ENCODE data around the gene OPCML. TPM values are rescaled to one million over a fixed set of nuclear protein-coding genes. Genes with fewer than 3 reads are reported as not detected.
"Not testable (repeated sequence)": the region's sequence is repeated elsewhere in the genome, so short reads cannot be mapped to it uniquely, and the experiment has no call there.

Gene OPCML
- total RNA-seq, 1 donor from 2014 or later = 0.58 TPM

DNA sequence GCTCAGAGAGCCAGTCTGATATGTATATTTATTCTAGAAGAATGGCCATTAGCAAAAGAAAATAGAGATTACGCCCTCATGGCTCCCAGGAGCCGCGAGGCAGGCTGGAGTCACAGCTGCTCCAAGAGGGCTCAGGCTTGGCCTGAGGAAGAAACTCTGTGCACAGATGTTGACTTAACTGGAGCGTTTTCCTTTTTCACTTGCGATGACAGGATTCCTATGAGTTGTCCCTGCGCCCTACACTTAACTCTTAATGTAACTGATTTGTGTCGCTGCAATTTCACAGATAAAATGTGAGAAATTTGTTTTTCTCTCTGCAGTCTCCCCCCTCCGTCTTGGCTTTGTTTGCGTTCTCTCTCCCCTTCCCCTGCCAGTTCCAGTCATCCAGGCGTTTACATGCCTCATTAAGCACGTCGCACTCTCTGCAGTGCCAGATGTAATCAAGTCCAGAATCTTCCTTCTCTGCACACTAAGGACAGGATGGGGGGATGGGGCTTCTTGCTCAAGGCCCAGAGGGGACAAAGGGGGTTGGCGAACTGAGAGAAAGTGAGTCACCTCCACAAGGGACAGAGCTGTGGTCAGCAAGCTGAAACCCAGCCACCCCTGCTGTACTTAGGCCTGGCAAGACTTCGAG is 1101.8 kb downstream of the OPCML start:
- no peak for DNase-seq (ENCODE audit: extremely low read depth, low read depth, low spot score)

DNA sequence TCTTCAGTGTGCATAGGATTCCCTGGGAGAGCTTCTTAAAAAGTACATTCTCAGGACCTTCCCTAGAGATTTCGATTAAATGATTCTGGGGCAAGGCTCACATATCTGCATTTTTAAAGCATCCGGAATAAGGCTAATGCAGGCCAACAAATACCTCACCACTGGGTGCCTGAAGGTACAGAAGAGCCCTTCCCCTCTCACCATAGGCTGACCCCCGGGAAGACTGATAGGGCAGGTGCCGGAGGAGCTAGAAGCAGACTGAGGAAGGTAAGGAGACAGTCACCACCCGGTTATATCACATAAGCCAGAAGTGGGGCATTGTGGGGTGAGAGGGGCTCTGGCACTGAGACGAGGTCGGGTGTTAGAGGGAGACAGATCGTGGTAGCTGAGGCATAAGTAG is 1102.6 kb downstream of the OPCML start:
- no peak for DNase-seq (ENCODE audit: extremely low read depth, low read depth, low spot score)

DNA sequence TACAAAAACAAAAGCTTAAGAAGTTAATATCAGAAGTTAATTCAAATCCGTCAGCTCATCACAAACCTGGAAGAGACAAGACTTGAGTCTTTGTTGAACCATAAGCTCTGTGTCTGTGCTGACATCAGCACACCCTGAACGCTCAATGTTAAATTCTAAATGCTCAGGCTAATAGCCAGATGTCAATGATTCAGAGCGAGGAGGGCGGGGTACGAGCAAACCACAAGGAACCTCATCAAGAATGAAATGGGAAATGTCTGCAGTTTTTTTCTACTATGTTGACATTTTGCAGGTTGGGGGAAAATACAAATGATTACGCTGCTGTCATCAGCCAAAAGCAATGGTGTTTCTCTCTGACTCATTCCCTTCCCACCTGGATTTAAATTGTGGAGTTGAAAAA is 1104.7 kb downstream of the OPCML start:
- no peak for DNase-seq (ENCODE audit: extremely low read depth, low read depth, low spot score)

DNA sequence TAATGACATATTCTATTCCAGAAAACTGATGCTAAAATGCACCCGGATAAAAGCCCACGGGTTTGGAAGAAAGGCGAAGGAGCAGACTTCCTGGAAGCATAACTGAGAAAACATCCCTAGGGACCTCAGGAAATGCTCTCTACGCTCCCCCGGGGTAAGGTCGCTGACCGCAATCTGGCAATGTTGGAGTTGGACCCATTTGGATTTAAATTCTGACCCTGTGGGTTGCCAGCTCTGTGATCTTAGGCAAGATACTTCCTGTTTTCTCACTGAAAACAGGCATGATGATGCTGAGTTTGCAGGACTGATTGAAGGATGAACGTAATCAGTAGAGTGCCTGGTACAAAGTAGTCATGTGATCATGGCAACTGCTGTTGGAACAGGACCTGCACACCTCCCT is 1107.9 kb downstream of the OPCML start:
- DNase-seq (ENCODE audit: extremely low read depth, low read depth, low spot score) = no peak

DNA sequence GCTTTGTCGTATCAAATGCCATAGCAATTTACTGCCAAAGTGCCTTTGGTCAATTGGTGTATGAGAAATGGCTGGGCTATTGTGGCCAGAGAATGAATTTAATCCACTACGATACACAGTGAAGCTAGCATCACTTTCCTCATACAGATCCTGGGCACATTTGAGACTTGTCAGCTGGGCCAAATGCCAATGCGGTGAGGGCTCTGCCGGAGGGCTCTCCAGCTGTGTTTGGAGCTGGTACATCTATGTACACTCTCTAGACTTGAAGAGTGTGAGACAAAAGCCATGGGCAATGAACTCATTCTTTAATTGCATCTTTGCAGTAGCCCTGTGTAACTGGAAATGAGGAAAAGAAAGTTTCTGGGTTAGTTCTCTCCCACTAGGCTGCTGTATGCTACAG is 1109.0 kb downstream of the OPCML start:
- no peak for DNase-seq (ENCODE audit: extremely low read depth, low read depth, low spot score)

DNA sequence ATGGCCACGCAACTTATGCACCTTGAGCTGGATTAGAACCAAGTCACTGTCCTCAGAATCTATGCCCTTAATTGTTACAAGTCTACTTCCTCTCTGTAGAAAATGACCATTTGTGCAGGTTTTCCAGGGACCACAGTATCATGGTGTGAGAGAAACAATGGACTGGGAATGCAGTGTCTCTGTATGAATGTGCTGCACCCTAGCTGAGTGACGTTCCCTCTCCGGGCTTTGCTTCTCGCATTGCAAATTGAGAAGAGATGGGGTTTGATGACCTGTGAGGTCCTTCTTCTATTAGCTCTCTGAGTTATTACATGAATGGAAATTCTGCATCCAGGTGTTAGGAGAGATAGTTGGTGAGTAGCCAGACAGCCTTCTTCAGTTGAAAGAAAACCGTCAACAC is 1109.6 kb downstream of the OPCML start:
- no peak for DNase-seq (ENCODE audit: extremely low read depth, low read depth, low spot score)

DNA sequence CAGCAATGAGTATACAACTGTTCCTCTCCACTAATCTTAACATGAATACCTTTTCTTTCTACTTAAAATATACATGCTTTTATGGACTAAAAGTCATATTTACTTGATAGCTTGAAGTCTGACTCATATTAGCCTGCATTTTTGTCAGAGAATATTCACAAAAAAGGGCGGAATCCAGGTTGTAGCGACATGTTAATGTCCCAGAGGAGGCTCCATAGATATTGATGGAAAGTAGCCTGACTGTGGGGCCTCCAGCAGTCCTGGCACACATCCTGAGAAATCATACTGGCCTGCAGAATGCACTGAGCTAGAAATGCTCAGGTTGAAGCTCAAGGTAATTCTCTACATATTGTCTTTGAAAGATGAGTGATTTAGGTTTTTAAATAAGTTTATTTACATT is 1110.7 kb downstream of the OPCML start:
- DNase-seq (ENCODE audit: extremely low read depth, low read depth, low spot score) = no peak

DNA sequence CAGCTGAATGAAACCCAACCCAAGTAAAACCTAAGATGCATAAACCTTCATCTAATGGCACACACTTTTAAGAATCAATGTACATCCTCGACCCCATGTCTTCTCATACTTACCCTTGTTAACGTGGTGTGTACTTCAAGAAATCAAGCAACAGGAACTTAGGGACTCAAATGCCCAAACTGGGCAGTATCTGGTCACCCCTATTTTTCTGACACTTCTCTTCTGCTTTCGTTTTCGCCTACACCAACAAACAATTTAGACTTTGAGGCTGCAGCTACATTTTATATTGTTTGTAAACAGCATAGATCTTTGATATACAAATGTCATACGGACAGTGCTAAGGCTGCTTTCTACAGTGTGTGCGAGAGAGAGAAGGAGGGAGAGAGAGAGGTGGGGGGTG is 1117.8 kb downstream of the OPCML start:
- no peak for DNase-seq (ENCODE audit: extremely low read depth, low read depth, low spot score)

DNA sequence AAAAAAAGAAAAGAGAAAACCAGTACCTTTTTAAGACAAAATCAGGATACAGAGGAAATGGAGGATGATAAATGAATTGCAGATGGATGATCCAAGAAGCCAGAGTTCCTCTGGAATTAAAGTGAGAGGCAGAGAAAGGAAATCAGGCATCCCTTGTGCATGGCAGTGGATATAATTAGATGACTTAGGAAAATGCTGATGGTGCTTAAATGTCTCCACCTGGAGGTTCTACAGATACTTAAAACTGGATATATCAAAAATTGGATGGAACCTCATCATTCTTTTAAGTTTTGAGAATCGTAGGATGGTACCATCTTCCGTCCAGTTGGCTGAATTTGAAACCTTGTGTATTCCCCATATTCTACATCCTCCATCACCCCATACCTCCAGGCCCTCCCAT is 1121.9 kb downstream of the OPCML start:
- DNase-seq (ENCODE audit: extremely low read depth, low read depth, low spot score) = no peak

DNA sequence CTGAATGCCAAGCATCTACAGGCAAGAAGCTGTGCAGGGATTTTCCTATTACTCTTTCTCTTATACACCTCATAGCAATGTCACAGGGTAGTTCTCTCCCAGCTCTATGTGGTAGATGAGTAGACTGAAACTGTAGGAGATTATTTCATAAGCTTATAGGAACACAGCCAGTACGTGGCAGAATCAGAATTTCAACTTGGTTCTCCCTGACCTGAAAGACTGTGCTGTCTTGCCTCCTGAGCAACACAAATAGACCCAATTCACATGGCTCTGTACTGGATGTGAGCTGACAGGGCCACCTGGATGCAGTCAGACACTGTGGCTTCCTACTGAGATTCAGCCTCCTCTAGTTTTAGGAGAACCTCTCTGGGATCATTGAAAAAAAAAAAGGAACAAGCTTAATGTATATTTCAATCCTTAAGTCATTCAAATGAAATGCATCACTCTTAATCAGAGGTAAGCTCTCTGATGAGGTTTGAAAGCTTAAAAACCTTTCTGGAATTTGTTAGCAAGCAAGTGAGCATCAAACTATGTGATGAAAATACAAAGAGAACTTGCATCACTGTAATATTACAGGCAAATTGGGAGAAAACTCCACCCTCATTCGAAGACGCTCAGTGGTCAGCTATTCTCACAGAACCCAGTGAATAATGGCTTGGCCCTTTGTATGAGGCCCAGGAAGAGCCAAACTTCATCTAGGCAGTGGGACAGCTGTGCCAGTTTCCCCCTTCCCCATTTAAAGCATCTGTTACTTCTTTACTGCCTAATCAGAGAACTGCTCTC is 1122.5 kb downstream of the OPCML start:
- no peak for DNase-seq (ENCODE audit: extremely low read depth, low read depth, low spot score)

DNA sequence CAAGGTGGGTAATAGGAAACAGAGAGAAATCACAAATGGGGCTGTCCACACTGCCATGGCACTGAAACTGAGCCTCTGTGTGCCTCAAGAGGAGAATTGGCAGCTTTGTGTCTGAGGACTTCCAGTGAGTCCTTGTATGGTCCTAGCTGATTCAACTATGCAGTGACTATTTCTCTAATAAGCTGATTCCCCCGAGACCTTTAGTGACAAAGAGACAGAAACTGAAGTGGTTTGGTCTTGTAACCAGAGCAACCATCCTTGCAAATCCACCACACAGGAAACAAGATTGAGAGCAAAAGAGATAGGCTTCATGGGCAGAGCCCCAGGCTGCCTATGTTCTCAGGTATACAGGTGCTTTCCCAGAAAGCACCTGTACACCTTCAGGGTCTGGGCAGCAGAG is 1123.4 kb downstream of the OPCML start:
- DNase-seq (ENCODE audit: extremely low read depth, low read depth, low spot score) = no peak

DNA sequence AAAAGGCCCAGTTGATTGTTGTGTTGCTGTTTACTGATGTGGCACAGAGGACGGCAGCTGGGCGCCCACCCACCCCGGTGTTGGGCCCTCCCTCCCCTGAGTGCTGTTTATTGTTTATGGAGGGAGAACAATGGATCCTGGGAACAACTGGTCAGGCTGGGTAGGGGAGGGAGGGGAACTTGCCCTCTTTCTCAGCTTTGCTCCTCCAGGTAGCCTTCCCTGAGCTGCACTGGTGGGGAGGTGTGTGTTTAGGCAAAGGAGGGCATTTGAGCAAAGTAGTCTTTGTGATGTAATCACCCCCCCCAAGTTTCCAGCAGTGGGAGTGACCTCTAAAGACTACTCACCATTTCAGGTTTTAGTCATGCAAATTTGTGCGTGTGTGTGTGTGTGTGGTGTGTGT is 1126.6 kb downstream of the OPCML start:
- DNase-seq (ENCODE audit: extremely low read depth, low read depth, low spot score) = no peak

DNA sequence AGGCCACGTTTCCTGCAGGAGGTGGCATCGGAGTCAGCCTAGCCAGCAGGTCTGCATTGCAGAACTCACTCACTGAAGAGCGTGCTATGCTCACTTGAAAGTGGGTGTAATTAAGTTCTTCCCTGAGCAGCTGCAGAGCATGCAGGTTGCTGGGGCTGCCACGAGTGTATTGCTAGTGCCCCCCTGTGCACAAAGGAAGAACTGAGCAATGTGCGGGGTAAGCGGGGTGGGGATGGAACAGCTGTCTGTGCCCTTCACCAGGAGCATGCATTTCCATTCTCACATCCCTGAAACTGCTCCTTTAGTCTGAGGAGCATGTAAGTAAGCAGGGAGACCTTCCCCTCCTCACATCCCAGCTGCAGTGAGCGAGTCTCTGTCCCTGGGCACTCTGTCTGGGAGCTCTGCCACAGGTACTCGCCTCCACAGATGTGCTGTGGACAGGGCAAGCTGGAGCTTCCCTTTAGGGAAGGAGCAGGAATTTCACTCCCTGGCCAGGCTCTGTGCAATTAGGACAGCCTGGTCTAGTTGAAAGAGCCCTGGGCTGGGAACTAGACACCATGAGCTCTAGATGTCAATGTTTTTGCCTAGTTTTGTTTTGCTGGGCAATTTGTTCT is 1130.1 kb downstream of the OPCML start:
- DNase-seq (ENCODE audit: extremely low read depth, low read depth, low spot score) = no peak

DNA sequence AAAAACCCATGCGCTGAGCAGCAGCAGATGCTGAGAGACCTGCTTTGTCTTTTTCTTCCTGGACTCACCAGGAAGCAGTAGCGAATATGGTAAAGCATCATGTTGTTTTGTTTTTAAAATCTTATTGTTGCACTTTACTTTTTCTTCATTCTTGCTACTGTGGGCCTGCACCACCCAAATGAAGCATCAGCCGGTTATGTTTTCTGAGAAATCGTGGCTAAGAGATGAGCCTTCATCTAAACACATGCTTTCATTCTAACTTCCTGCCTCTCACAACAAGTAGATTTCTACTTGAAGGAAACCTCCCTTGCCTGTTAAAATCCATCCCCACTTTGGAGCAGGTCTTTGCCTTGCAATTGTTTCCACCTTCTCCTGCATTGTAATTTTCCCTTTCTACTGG is 1136.0 kb downstream of the OPCML start:
- no peak for DNase-seq (ENCODE audit: extremely low read depth, low read depth, low spot score)

DNA sequence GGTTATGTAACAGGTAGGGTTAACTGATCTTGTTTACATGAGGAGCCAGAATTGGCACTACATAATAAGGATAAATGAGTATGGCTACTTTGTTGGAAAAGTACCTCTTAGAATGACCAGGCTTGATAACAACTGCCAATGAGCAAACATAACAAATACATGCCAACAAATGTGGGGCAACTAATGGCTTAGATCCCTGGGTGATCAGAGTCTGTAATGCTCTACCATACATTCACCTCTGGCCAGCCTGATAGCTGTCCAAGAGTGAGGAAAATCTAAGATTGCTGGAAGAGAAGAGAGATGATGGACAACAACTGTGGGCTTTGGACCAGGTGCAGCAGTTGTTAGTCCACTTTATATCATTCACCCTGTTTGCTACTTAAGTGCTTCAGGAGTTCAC is 1136.9 kb downstream of the OPCML start:
- no peak for DNase-seq (ENCODE audit: extremely low read depth, low read depth, low spot score)

DNA sequence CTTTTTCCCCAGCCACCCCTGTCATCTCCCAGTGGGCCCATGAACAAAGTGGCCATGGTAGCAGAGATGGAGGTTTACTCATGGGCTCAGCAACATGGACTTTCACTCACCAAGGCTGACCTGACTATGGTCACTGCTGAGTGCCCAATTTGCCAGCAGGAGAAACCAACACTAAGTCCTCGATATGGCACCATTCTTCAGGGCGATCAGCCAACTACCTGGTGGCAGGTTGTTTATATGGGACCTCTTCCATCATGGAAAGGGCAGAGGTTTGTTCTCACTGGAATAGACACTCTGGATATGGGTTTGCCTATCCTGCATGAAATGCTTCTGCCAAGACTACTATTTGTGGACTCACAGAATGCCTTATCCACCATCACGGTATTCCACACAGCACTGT is 1152.8 kb downstream of the OPCML start:
- no peak for DNase-seq (ENCODE audit: extremely low read depth, low read depth, low spot score)

DNA sequence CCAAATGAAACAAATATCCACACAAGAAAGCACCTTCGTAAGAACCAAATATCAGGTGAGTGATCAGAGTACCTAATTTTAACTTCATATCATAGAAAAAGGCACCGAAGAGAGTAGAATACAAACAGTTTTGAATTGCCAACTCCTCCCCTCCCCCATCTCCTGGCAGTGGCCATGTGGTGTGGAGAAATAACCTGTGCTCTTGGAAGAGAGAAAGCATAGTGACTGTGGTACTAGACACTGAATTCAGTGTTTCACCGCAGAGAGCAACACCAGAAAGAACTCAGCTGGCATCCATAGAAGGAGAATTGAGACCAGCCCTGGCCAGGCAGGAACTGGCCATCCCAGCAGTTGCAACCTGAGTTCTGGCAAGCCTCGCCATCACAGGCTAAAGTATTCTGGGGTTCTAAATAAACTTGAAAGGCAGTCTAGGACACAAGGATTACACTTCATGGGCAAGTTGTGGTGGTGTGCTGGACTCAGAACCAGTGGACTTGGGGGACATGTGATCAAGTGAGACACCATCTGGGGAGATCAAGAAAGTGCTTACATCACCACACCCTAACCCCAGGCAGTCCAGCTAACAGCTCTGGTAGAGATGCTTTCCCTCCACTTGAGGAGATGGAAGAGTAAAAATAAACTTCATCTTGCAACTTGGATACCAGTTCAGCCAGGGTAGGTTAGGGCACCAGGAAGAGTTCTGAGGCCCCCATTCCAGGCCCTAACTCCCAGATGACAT is 1158.7 kb downstream of the OPCML start:
- no peak for DNase-seq (ENCODE audit: extremely low read depth, low read depth, low spot score)

DNA sequence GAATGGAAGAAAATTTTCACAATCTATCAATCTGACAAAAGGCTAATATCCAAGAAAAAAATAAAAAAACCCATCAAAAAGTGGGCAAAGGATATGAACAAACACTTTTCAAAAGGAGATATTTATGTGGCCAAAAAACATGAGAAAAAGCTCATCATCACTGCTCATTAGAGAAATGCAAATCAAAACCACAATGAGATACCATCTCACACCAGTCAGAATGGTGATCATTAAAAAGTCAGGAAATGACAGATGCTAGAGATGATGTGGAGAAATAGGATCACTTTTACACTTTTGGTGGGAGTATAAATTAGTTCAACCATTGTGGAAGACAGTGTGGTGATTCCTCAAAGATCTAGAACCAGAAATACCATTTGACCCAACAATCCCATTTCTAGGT is 1162.2 kb downstream of the OPCML start:
- DNase-seq (ENCODE audit: extremely low read depth, low read depth, low spot score) = not testable (repeated sequence)

DNA sequence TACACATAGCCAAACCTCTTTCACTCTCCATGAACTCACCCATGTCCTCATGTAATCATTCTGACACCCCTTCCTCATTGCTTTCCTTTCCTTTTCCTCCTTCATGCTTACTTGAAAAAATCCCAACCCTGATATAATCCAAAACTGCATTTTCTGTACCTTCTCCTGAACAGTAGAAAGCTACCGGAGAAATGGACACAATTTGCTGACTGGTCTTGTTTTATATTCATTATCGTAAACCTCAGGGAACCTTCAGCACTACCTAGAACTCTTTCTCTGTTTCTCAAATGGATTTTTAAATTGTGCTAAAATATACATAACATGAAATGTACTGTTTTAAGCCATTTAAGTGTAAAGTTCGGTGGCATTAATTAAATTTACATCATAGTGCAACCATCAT is 1165.0 kb downstream of the OPCML start:
- DNase-seq (ENCODE audit: extremely low read depth, low read depth, low spot score) = no peak

DNA sequence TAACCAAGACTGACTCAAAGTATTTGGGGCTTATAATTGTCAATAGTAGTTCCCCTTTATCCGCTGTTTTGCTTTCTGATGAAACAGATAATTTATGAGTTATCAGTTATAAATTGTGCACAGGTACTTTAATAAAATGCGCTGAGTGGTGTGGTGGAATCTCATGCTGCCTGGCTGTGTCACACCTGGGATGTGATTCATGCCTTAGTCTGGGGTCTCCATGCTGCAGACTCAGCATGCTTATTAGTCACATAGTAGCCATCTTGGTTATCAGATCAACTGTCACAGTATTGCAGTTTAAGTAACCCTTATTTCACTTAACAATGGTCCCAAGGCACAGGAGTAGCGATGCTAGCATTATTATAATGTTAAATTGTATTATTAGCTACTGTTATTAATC is 1166.7 kb downstream of the OPCML start:
- no peak for DNase-seq (ENCODE audit: extremely low read depth, low read depth, low spot score)

All from glomerular endothelial cell (primary cell).